C4-2B (cell line): ENCODE data around the gene NXPE2.

Experiments
- H3K27ac ChIP-seq: fragments of 450-650 bp; 2 replicates; pipeline ENCODE4 v1.5.1; 2017
- ZFX ChIP-seq: fragments of 450-650 bp; IDR thresholded peaks from 2 replicates; pipeline ENCODE4 v1.6.1; 2017
- TF ChIP-seq, protein P1 (sequence below): fragments of 450-650 bp; conservative IDR thresholded peaks from 2 replicates; pipeline ENCODE4 v1.5.1; 2017; ENCODE audit warnings: mild to moderate bottlenecking

NXPE2 gene

DNA sequence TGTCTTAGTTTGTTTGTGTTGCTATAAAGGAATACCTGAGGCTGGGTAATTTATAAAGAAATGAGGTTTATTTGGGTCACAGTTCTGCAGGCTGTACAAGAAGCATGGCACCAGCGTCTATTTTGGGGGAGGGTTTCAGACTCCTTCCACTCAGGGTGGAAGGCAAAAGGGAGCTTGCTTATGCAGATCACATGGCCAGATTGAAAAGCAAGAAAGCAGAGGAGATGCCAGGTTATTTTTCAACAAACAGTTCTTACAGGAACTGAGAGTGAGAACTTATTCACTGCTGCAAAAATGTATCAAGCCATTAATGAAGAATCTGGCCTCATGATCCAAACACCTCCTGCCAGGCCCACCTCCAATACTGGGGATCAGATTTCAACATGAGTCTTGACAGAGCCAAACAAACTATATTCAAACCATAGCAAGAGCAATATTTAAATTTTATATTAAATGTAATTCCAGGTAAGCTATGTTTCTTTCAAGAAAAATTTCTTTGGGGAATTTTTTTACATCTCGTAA lies 66.9 kb downstream of the NXPE2 start:
- TF ChIP-seq, protein P1, sequence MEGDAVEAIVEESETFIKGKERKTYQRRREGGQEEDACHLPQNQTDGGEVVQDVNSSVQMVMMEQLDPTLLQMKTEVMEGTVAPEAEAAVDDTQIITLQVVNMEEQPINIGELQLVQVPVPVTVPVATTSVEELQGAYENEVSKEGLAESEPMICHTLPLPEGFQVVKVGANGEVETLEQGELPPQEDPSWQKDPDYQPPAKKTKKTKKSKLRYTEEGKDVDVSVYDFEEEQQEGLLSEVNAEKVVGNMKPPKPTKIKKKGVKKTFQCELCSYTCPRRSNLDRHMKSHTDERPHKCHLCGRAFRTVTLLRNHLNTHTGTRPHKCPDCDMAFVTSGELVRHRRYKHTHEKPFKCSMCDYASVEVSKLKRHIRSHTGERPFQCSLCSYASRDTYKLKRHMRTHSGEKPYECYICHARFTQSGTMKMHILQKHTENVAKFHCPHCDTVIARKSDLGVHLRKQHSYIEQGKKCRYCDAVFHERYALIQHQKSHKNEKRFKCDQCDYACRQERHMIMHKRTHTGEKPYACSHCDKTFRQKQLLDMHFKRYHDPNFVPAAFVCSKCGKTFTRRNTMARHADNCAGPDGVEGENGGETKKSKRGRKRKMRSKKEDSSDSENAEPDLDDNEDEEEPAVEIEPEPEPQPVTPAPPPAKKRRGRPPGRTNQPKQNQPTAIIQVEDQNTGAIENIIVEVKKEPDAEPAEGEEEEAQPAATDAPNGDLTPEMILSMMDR = no peak
- no peak for TF ChIP-seq ZFX
- H3K27ac ChIP-seq = no peak overlapping the region

DNA sequence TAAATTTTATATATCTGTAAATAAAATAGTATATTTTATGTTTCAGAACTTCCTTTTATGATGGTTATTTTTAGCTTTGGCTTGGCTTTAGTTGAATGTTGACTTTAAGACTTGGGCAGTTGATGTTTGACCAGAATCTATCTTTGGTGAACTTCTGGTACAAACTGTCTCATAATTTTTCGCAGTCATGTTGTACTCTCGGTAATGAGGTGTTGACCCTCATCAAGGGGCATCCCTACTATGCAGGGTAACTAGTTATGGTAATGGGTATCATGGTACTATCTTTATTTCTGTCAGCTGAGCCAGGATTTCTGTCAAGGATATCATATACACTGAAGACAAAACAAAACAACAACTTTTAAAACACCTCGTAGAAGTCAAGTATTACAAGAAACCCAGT lies 67.7 kb downstream of the NXPE2 start:
- TF ChIP-seq, protein P1 = no peak
- TF ChIP-seq ZFX = no peak
- no peak overlapping the region for H3K27ac ChIP-seq
